Fibroblast of upper back skin (primary cell): ENCODE data around the gene CAMK4.
"Not testable (repeated sequence)": the region's sequence is repeated elsewhere in the genome, so short reads cannot be mapped to it uniquely, and the experiment has no call there.

Experiments used
- DNase-seq: peaks from one replicate; pipeline ENCODE4 v3.0.0-alpha.2; 2013

Gene CAMK4

GRCh38 chr5:111229871-111230810, 6.0 kb downstream of the CAMK4 start:
- no peak for DNase-seq

GRCh38 chr5:111231119-111231518, 6.9 kb downstream of the CAMK4 start:
- no peak for DNase-seq

- no peak for DNase-seq
Observed at GRCh38 chr5:111232311-111233051, 8.3 kb downstream of the CAMK4 start.

- DNase-seq: no peak
Observed at GRCh38 chr5:111233052-111233374, 8.8 kb downstream of the CAMK4 start.

- DNase-seq: no peak
Observed at GRCh38 chr5:111234125-111234524, 9.9 kb downstream of the CAMK4 start.

GRCh38 chr5:111235635-111236034, 11.5 kb downstream of the CAMK4 start:
- DNase-seq: no peak

GRCh38 chr5:111236348-111236747, 12.2 kb downstream of the CAMK4 start:
- no peak for DNase-seq

- no peak for DNase-seq
Observed at GRCh38 chr5:111236995-111237394, 12.8 kb downstream of the CAMK4 start.

GRCh38 chr5:111237470-111237869, 13.3 kb downstream of the CAMK4 start:
- no peak for DNase-seq

GRCh38 chr5:111238431-111239225, 14.4 kb downstream of the CAMK4 start:
- no peak for DNase-seq

- no peak for DNase-seq
Observed at GRCh38 chr5:111241696-111242095, 17.5 kb downstream of the CAMK4 start.

GRCh38 chr5:111242606-111243005, 18.4 kb downstream of the CAMK4 start:
- no peak for DNase-seq

GRCh38 chr5:111243318-111243717, 19.1 kb downstream of the CAMK4 start:
- no peak for DNase-seq

GRCh38 chr5:111245654-111246053, 21.5 kb downstream of the CAMK4 start:
- no peak for DNase-seq

- DNase-seq: no peak
Observed at GRCh38 chr5:111246459-111246858, 22.3 kb downstream of the CAMK4 start.

GRCh38 chr5:111248571-111248970, 24.4 kb downstream of the CAMK4 start:
- DNase-seq: no peak

GRCh38 chr5:111251921-111252320, 27.7 kb downstream of the CAMK4 start:
- DNase-seq: no peak

- no peak for DNase-seq
Observed at GRCh38 chr5:111252799-111253545, 28.8 kb downstream of the CAMK4 start.

- peak; percentile 50 for DNase-seq
Observed at GRCh38 chr5:111254613-111255012, 30.4 kb downstream of the CAMK4 start.

GRCh38 chr5:111255169-111255568, 31.0 kb downstream of the CAMK4 start:
- no peak for DNase-seq

- no peak for DNase-seq
Observed at GRCh38 chr5:111256128-111256527, 31.9 kb downstream of the CAMK4 start.

- DNase-seq: not testable (repeated sequence)
Observed at GRCh38 chr5:111257610-111258009, 33.4 kb downstream of the CAMK4 start.

- peak; percentile 39 for DNase-seq
Observed at GRCh38 chr5:111259636-111260035, 35.5 kb downstream of the CAMK4 start.
